H9 (cell line): ENCODE data around the gene TMEM51. TPM values are rescaled to one million over a fixed set of nuclear protein-coding genes. Genes with fewer than 3 reads are reported as not detected.

Experiments used
- DNase-seq: peaks from one replicate; pipeline ENCODE4 v3.0.0-alpha.2; 2017
- H2AFZ ChIP-seq: one replicate; pipeline ENCODE4 v1.6.1; 2013; ENCODE audit warnings: mild to moderate bottlenecking, low read length, control low read depth, moderate library complexity
- H2AK5ac ChIP-seq: 2 replicates; pipeline ENCODE4 v1.6.1; 2013; ENCODE audit warnings: low read length, control low read depth, mixed read lengths; ENCODE audit not compliant: insufficient read length
- H2BK120ac ChIP-seq: one replicate; pipeline ENCODE4 v1.6.1; 2013; ENCODE audit warnings: low read depth, mild to moderate bottlenecking, low read length, control low read depth, inconsistent platforms; ENCODE audit not compliant: poor library complexity, severe bottlenecking
- H2BK12ac ChIP-seq: 2 replicates; pipeline ENCODE4 v1.6.1; 2013; ENCODE audit warnings: low read length, control low read depth, mixed read lengths, low read depth; ENCODE audit not compliant: insufficient read length
- H2BK15ac ChIP-seq: 2 replicates; pipeline ENCODE4 v1.6.1; 2013; ENCODE audit warnings: low read depth, low read length, control low read depth
- H2BK20ac ChIP-seq: one replicate; pipeline ENCODE4 v1.6.1; 2013; ENCODE audit warnings: low read depth, mild to moderate bottlenecking, low read length, control low read depth, inconsistent platforms; ENCODE audit not compliant: poor library complexity, severe bottlenecking
- H2BK5ac ChIP-seq: 2 replicates; pipeline ENCODE4 v1.6.1; 2013; ENCODE audit warnings: low read length, control low read depth, mixed read lengths; ENCODE audit not compliant: insufficient read length
- H3K14ac ChIP-seq: 2 replicates; pipeline ENCODE4 v1.6.1; 2013; ENCODE audit warnings: low read length, control low read depth; ENCODE audit not compliant: insufficient read depth
- H3K18ac ChIP-seq: 2 replicates; pipeline ENCODE4 v1.6.1; 2013; ENCODE audit warnings: low read depth, mild to moderate bottlenecking, mixed read lengths, low read length, control low read depth; ENCODE audit not compliant: insufficient read length
- H3K23ac ChIP-seq: 2 replicates; pipeline ENCODE4 v1.6.1; 2013; ENCODE audit warnings: low read length, control low read depth, mixed read lengths, low read depth; ENCODE audit not compliant: insufficient read length
- H3K23me2 ChIP-seq: 2 replicates; pipeline ENCODE4 v1.6.1; 2013; ENCODE audit warnings: low read depth, mild to moderate bottlenecking, mixed read lengths, low read length, control low read depth; ENCODE audit not compliant: insufficient read length, poor library complexity, severe bottlenecking
- H3K27ac ChIP-seq: 2 replicates; pipeline ENCODE4 v1.5.1; 2013; ENCODE audit warnings: low read length, control low read depth, mixed read lengths, low read depth; ENCODE audit not compliant: insufficient read length
- H3K27me3 ChIP-seq: 2 replicates; pipeline ENCODE4 v1.6.1; 2013; ENCODE audit warnings: low read length, control low read depth, inconsistent platforms; ENCODE audit not compliant: insufficient read depth
- H3K4ac ChIP-seq: 2 replicates; pipeline ENCODE4 v1.6.1; 2013; ENCODE audit warnings: low read depth, mild to moderate bottlenecking, control low read depth, inconsistent platforms, low read length, moderate library complexity
- H3K4me1 ChIP-seq: 2 replicates; pipeline ENCODE4 v1.6.1; 2013; ENCODE audit warnings: low read length, control low read depth, inconsistent platforms; ENCODE audit not compliant: insufficient read depth
- H3K4me2 ChIP-seq: 2 replicates; pipeline ENCODE4 v1.6.1; 2013; ENCODE audit warnings: low read length, control low read depth, mixed read lengths; ENCODE audit not compliant: insufficient read length, insufficient read depth
- H3K56ac ChIP-seq: 2 replicates; pipeline ENCODE4 v1.6.1; 2013; ENCODE audit warnings: low read depth, mild to moderate bottlenecking, mixed read lengths, low read length, control low read depth; ENCODE audit not compliant: insufficient read length
- H3K79me1 ChIP-seq: 2 replicates; pipeline ENCODE4 v1.6.1; 2013; ENCODE audit warnings: low read depth, mild to moderate bottlenecking, moderate library complexity, low read length, control low read depth, inconsistent platforms; ENCODE audit not compliant: insufficient read depth, poor library complexity, severe bottlenecking
- H3K79me2 ChIP-seq: 2 replicates; pipeline ENCODE4 v1.6.1; 2013; ENCODE audit warnings: low read length, control low read depth, inconsistent platforms; ENCODE audit not compliant: insufficient read depth
- H3K9ac ChIP-seq: 2 replicates; pipeline ENCODE4 v1.6.1; 2013; ENCODE audit warnings: low read length, control low read depth, mixed read lengths; ENCODE audit not compliant: insufficient read length; ENCODE audit errors: extremely low read depth
- H3K9me3 ChIP-seq: one replicate; pipeline ENCODE4 v1.6.1; 2013; ENCODE audit warnings: low read depth, low read length, inconsistent platforms; ENCODE audit not compliant: control insufficient read depth
- H3T11ph ChIP-seq: one replicate; pipeline ENCODE4 v1.6.1; 2013; ENCODE audit warnings: mild to moderate bottlenecking, low read length, control low read depth, inconsistent platforms
- H4K20me1 ChIP-seq: one replicate; pipeline ENCODE4 v1.6.1; 2013; ENCODE audit not compliant: control insufficient read depth, insufficient read length, insufficient read depth
- H4K5ac ChIP-seq: 2 replicates; pipeline ENCODE4 v1.6.1; 2013; ENCODE audit warnings: low read depth, mild to moderate bottlenecking, mixed read lengths, low read length, control low read depth; ENCODE audit not compliant: insufficient read length
- H4K8ac ChIP-seq: replicated peaks from 2 replicates; pipeline ENCODE4 v1.6.1; 2013; ENCODE audit warnings: low read length, control low read depth, mixed read lengths, low read depth; ENCODE audit not compliant: insufficient read length
- H4K91ac ChIP-seq: 2 replicates; pipeline ENCODE4 v1.6.1; 2013; ENCODE audit warnings: low read depth, mild to moderate bottlenecking, moderate library complexity, mixed read lengths, low read length, control low read depth; ENCODE audit not compliant: insufficient read length
- H3K27ac Mint-ChIP-seq, 3 experiments: 2 replicates in 2 of 3; 3 replicates in 1 of 3; pipeline ENCODE4 v1.8.0; 2020 to 2021; ENCODE audit warnings: mixed read lengths in 3 of 3, mild to moderate bottlenecking in 1 of 3, moderate library complexity in 1 of 3
- H3K27me3 Mint-ChIP-seq: 2 replicates; pipeline ENCODE4 v1.8.0; 2021; ENCODE audit warnings: low read depth, mild to moderate bottlenecking, moderate library complexity, mixed read lengths
- H3K36me3 Mint-ChIP-seq, 3 experiments: 2 replicates in 2 of 3; 3 replicates in 1 of 3; pipeline ENCODE4 v1.8.0; 2020 to 2021; ENCODE audit warnings: low read depth in 3 of 3, mixed read lengths in 3 of 3; ENCODE audit not compliant: insufficient read depth in 1 of 3
- H3K4me1 Mint-ChIP-seq, 2 experiments: 2 replicates each; pipeline ENCODE4 v1.8.0; 2020; ENCODE audit warnings: mixed read lengths in 2 of 2
- H3K4me3 Mint-ChIP-seq, 2 experiments: 2 replicates in 1 of 2; 3 replicates in 1 of 2; pipeline ENCODE4 v1.8.0; 2020 to 2021; ENCODE audit warnings: mild to moderate bottlenecking in 2 of 2, mixed read lengths in 2 of 2, moderate library complexity in 1 of 2
- H3K9me3 Mint-ChIP-seq, 2 experiments: 2 replicates in 1 of 2; 3 replicates in 1 of 2; pipeline ENCODE4 v1.8.0; 2020; ENCODE audit warnings: mild to moderate bottlenecking in 2 of 2, mixed read lengths in 2 of 2, moderate library complexity in 1 of 2
- CTCF ChIP-seq: fragments of 200-600 bp; sonication (generic); conservative IDR thresholded peaks from 3 replicates; pipeline ENCODE4 v1.8.0; 2021; ENCODE audit warnings: antibody characterized with exemption, mild to moderate bottlenecking
- WGBS: extraction: QIAGEN DNeasy Blood & Tissue Kit; methylation state at CpG from one replicate; pipeline ENCODE4 v1.1.7; 2013; ENCODE audit warnings: missing lambda C conversion rate, low lambda C conversion rate, mixed read lengths; ENCODE audit not compliant: insufficient read length; ENCODE audit errors: extremely low coverage; 5-methylcytosine and 5-hydroxymethylcytosine counted together
- total RNA-seq: library from RNA; stranded (reverse); gene quantifications from 2 replicates; pipeline ENCODE4 v1.2.1, GENCODE V29; 2021

The TMEM51 gene
- total RNA-seq, 1 experiment from 2014 or later = 4.6 TPM

GRCh38 chr1:15185617-15186016 is 32.1 kb downstream of the TMEM51 start:
- no peak overlapping the region for H3K23ac ChIP-seq
- H2AK5ac ChIP-seq = no peak overlapping the region
- H3K9ac ChIP-seq = no peak overlapping the region
- H3K14ac ChIP-seq = no peak overlapping the region
- H3K27me3 ChIP-seq = no peaks in the 10 kb centered on the region
- no peaks in the 10 kb centered on the region for H3K79me1 ChIP-seq
- no peak overlapping the region for H3K56ac ChIP-seq
- peaks cover 41 to 49% of the 10 kb centered on the region in 2 experiments for H3K4me1 Mint-ChIP-seq
- WGBS = no CpG with 5 or more reads among the region's 3 CpGs
- H3K4me2 ChIP-seq = no peak overlapping the region
- no peaks in the 10 kb centered on the region; a peak in 2 of 7 replicates for H3K36me3 Mint-ChIP-seq
- H2BK12ac ChIP-seq = no peak overlapping the region
- H2AFZ ChIP-seq = no peak overlapping the region
- H2BK20ac ChIP-seq = no peak overlapping the region
- H3K27ac Mint-ChIP-seq = no peak overlapping the region
- H3K9me3 ChIP-seq = no peaks in the 10 kb centered on the region
- H3K27ac ChIP-seq = no peak overlapping the region
- H3K18ac ChIP-seq = no peak overlapping the region
- H2BK120ac ChIP-seq = no peak overlapping the region
- TF ChIP-seq CTCF = no peak
- H4K91ac ChIP-seq = no peak overlapping the region
- peaks cover 13% of the 10 kb centered on the region; the same call in 1 of the 2 replicates for H3K4me1 ChIP-seq
- H3K79me2 ChIP-seq = no peaks in the 10 kb centered on the region
- H4K8ac ChIP-seq = no peak overlapping the region
- H3K4me3 Mint-ChIP-seq = no peak overlapping the region
- no peaks in the 10 kb centered on the region for H3K23me2 ChIP-seq
- H3K27me3 Mint-ChIP-seq = no peaks in the 10 kb centered on the region
- no peak overlapping the region for H4K5ac ChIP-seq
- H2BK5ac ChIP-seq = no peak overlapping the region
- H3T11ph ChIP-seq = no peak overlapping the region
- no peak for DNase-seq
- H2BK15ac ChIP-seq = no peak overlapping the region
- no peaks in the 10 kb centered on the region for H4K20me1 ChIP-seq
- H3K4ac ChIP-seq = no peak overlapping the region
- H3K9me3 Mint-ChIP-seq = no peaks in the 10 kb centered on the region
